HepG2 (cell line): ENCODE data around the gene CEL. TPM values are rescaled to one million over a fixed set of nuclear protein-coding genes. Genes with fewer than 3 reads are reported as not detected.
"Not testable (repeated sequence)": the region's sequence is repeated elsewhere in the genome, so short reads cannot be mapped to it uniquely, and the experiment has no call there.

ENCODE experiments used
- ATAC-seq: fragments of 200-7000 bp; cut with Tn5 transposase; 3 replicates; pipeline ENCODE4 v1.9.1; 2020; ENCODE audit warnings: mild to moderate bottlenecking, moderate library complexity
- Bru-seq: library from RNA; stranded (reverse); fragments of 400-500 nt; gene quantifications from one replicate; lab custom pipeline; 2021; lab: Mats Ljungman, UMichigan
- BruChase-seq, 2 experiments: library from RNA; stranded (reverse); fragments of 400-500 nt; gene quantifications; one replicate each; lab custom pipeline; 2021; lab: Mats Ljungman, UMichigan
- BruUV-seq: library from RNA; stranded (reverse); fragments of 400-500 nt; replicated peaks from 2 replicates; lab custom pipeline; 2021; lab: Mats Ljungman, UMichigan
- CTCF ChIA-PET: fragments of 300-600 bp; formaldehyde crosslinking; extraction: SDS; loops from one replicate; lab custom pipeline; 2021; ENCODE audit warnings: low total read pairs, inconsistent platforms, low intra/inter-chr PET ratio; lab: Yijun Ruan, JAX
- POLR2A ChIA-PET: fragments of 350-600 bp; sonication (Branson Sonifier 250); formaldehyde crosslinking; loops from one replicate; lab custom pipeline; 2020; ENCODE audit warnings: antibody characterized with exemption, inconsistent platforms; lab: Yijun Ruan, JAX
- DNase-seq: peaks from one replicate; pipeline ENCODE4 v3.0.0-alpha.2; 2015; ENCODE audit warnings: low spot score
- FAIRE-seq: peaks from 3 replicates; lab custom pipeline; 2011; peaks lifted over from hg19 to GRCh38; lab: Jason Lieb, UNC
- H2AFZ ChIP-seq: one replicate; pipeline ENCODE4 v1.6.1; 2011; ENCODE audit warnings: low read length, inconsistent platforms
- H3K27ac ChIP-seq: fragments of 300-600 bp; 3 replicates; pipeline ENCODE4 v1.8.0; 2011; ENCODE audit warnings: mixed run types, mild to moderate bottlenecking, mixed read lengths, low read length, inconsistent platforms; ENCODE audit not compliant: insufficient read depth; ENCODE audit errors: extremely low read length
- H3K27me3 ChIP-seq, 2 experiments: fragments of 200-600 bp in 1 of 2; 2 replicates in 1 of 2; 3 replicates in 1 of 2; pipeline versions ENCODE4 v1.6.0 to v1.8.0; 2011; ENCODE audit warnings: low read length in 2 of 2, mild to moderate bottlenecking in 2 of 2, moderate library complexity in 2 of 2, inconsistent platforms in 1 of 2; ENCODE audit not compliant: insufficient read depth in 2 of 2, control insufficient read depth in 1 of 2
- H3K36me3 ChIP-seq, 2 experiments: fragments of 200-600 bp in 1 of 2; replicated peaks in 1 of 2; 2 replicates in 1 of 2; 3 replicates in 1 of 2; pipeline versions ENCODE4 v1.5.1 to v1.8.0; 2011; ENCODE audit warnings: low read length in 2 of 2, inconsistent platforms in 1 of 2; ENCODE audit not compliant: insufficient read depth in 2 of 2, control insufficient read depth in 1 of 2
- H3K4me1 ChIP-seq: 2 replicates; pipeline ENCODE4 v1.5.1; 2012; ENCODE audit warnings: low read length, inconsistent platforms; ENCODE audit not compliant: insufficient read depth
- H3K4me2 ChIP-seq: 2 replicates; pipeline ENCODE4 v1.6.0; 2011; ENCODE audit warnings: low read depth, low read length, inconsistent platforms
- H3K4me3 ChIP-seq, 3 experiments: fragments of 200-600 bp in 1 of 3; sonication (generic), shearing (Covaris generic) in 1 of 3; replicated peaks in 1 of 3; 2 replicates each; pipeline ENCODE4 v1.5.1; 2011 to 2016; ENCODE audit warnings: low read length in 3 of 3, inconsistent platforms in 2 of 3, low read depth in 2 of 3, mild to moderate bottlenecking in 2 of 3, control low read depth in 1 of 3, mixed read lengths in 1 of 3; ENCODE audit not compliant: insufficient read depth in 1 of 3
- H3K79me2 ChIP-seq: one replicate; pipeline ENCODE4 v1.6.1; 2011; ENCODE audit warnings: low read length, inconsistent platforms; ENCODE audit not compliant: insufficient read depth
- H3K9ac ChIP-seq: 2 replicates; pipeline ENCODE4 v1.6.0; 2011; ENCODE audit warnings: mild to moderate bottlenecking, low read depth, low read length, inconsistent platforms; ENCODE audit not compliant: insufficient read depth
- H3K9me3 ChIP-seq: 2 replicates; pipeline ENCODE4 v1.5.1; 2012; ENCODE audit warnings: mild to moderate bottlenecking, low read length
- H4K20me1 ChIP-seq: 2 replicates; pipeline ENCODE4 v1.6.0; 2011; ENCODE audit warnings: inconsistent platforms, mild to moderate bottlenecking, low read length, moderate library complexity; ENCODE audit not compliant: insufficient read depth
- ZBTB33 ChIP-seq: sonication (generic); formaldehyde crosslinking; IDR thresholded peaks from 2 replicates; pipeline ENCODE4 v1.4.0; 2020; ENCODE audit warnings: missing genetic modification reagents
- WGBS: methylation state at CpG from one replicate; pipeline ENCODE4 v1.1.6; 2017; ENCODE audit warnings: low lambda C conversion rate; 5-methylcytosine and 5-hydroxymethylcytosine counted together
- in situ Hi-C: cut with HindIII; loops from 2 replicates; pipeline ENCODE4 v1.10.0; 2017; ENCODE audit warnings: low pct_unique_long_range_greater_than_20kb; ENCODE audit not compliant: extremely low pct_ligation_motif_present
- intact Hi-C: fragments of 100-400 bp; cut with micrococcal nuclease; formaldehyde crosslinking; loops from one replicate; pipeline ENCODE4 v1.10.0; 2022; ENCODE audit not compliant: unreplicated experiment
- long read RNA-seq, 2 experiments: library from RNA in 1 of 2; library from polyadenylated mRNA in 1 of 2; stranded (forward) in 1 of 2; unstranded in 1 of 2; transcript quantifications; one replicate each; pipeline ENCODE4 v2.0.0, GENCODE V29; 2019 to 2022
- polyA minus RNA-seq, 3 experiments: library from RNA; depleted of rRNA, polyadenylated mRNA; stranded (reverse); fragments of >200 nt; gene quantifications; 2 replicates each; pipeline ENCODE4 v1.2.3, GENCODE V29; 2011; ENCODE audit warnings: low replicate concordance in 1 of 3
- polyA plus RNA-seq, 8 experiments: library from polyadenylated mRNA; depleted of rRNA in 3 of 8; stranded (reverse) in 7 of 8; unstranded in 1 of 8; fragments of >200 nt; fragmentation: Illumina TruSeq in 4 of 8; extraction: Trizol in 4 of 8; gene quantifications; 2 replicates each; pipeline versions ENCODE4 v1.2.1 to v1.2.3, GENCODE V29; 2011 to 2016; ENCODE audit warnings: low read depth in 4 of 8, missing spikeins in 1 of 8, mixed read lengths in 1 of 8; ENCODE audit not compliant: insufficient read depth in 1 of 8
- total RNA-seq, 5 experiments: library from RNA; depleted of rRNA; stranded (reverse); fragments of >200 nt; fragmentation: Illumina TruSeq; extraction: Trizol; gene quantifications; 2 replicates each; pipeline ENCODE4 v1.2.3, GENCODE V29; 2016; ENCODE audit warnings: low read depth in 1 of 5

The CEL gene
- total RNA-seq (2016; rRNA removed; fragmentation: Illumina TruSeq; extraction: Trizol), result 0.62 and 1.5 TPM in 2 replicates
- total RNA-seq (2016; cell fraction: cytosol; rRNA removed; fragmentation: Illumina TruSeq; extraction: Trizol; ENCODE audit: low read depth), result 0.35 and 0.40 TPM in 2 replicates
- total RNA-seq (2016; cell fraction: insoluble cytoplasmic fraction; rRNA removed; fragmentation: Illumina TruSeq; extraction: Trizol), result 0.55 and 1.2 TPM in 2 replicates
- 0.83 and 1.2 TPM in 2 replicates for total RNA-seq (2016; cell fraction: membrane; rRNA removed; fragmentation: Illumina TruSeq; extraction: Trizol)
- 1.6 and 1.7 TPM in 2 replicates for total RNA-seq (2016; cell fraction: nucleus; rRNA removed; fragmentation: Illumina TruSeq; extraction: Trizol)
- polyA plus RNA-seq (2011; rRNA removed), result 0.63 and 0.81 TPM in 2 replicates
- 0.19 and 0.34 TPM in 2 replicates for polyA plus RNA-seq (2011; cell fraction: cytosol; rRNA removed)
- polyA plus RNA-seq (2011; cell fraction: nucleus; rRNA removed), result 5.0 and 7.7 TPM in 2 replicates
- 1.2 and 1.6 TPM in 2 replicates for polyA plus RNA-seq (2012)
- polyA plus RNA-seq (2016; cell fraction: cytosol; fragmentation: Illumina TruSeq; extraction: Trizol; ENCODE audit: low read depth), result 1.0 and 1.1 TPM in 2 replicates
- 1.5 and 2.0 TPM in 2 replicates for polyA plus RNA-seq (2016; cell fraction: insoluble cytoplasmic fraction; fragmentation: Illumina TruSeq; extraction: Trizol; ENCODE audit: low read depth)
- polyA plus RNA-seq (2016; cell fraction: membrane; fragmentation: Illumina TruSeq; extraction: Trizol; ENCODE audit: low read depth), result 1.9 TPM in 2 replicates
- 7.7 and 8.2 TPM in 2 replicates for polyA plus RNA-seq (2016; cell fraction: nucleus; fragmentation: Illumina TruSeq; extraction: Trizol; ENCODE audit: insufficient read depth, low read depth)
- 0.70 TPM in 1 of 2 replicates, not detected in the other for polyA minus RNA-seq (2011; rRNA and poly(A)+ RNA removed; ENCODE audit: low replicate concordance)
- polyA minus RNA-seq (2011; cell fraction: cytosol; rRNA and poly(A)+ RNA removed), result not detected in 2 replicates
- polyA minus RNA-seq (2011; cell fraction: nucleus; rRNA and poly(A)+ RNA removed), result 0.50 and 1.2 TPM in 2 replicates
- Bru-seq, nascent RNA, result percentile 33 among the genes with signal in this experiment
- BruChase-seq, experiment 1, labeled RNA remaining after a 6-hour chase, result percentile 47 among the genes with signal in this experiment
- BruChase-seq, experiment 2, labeled RNA remaining after a 2-hour chase, result percentile 41 among the genes with signal in this experiment
- long read RNA-seq, experiment 1, partial matches to known transcripts, result 0 of 2 reads
- long read RNA-seq, experiment 1, other reads (novel, unspliced or antisense), result 1 of 2 reads
- long read RNA-seq, experiment 2, partial matches to known transcripts, result 2 of 5 reads
- long read RNA-seq, experiment 2, other reads (novel, unspliced or antisense), result 3 of 5 reads

- ATAC-seq, result peak; percentile 57
- in situ Hi-C loops, POLR2A ChIA-PET, H4K20me1 ChIP-seq, H3K4me2 ChIP-seq, BruUV-seq, H2AFZ ChIP-seq, H3K9me3 ChIP-seq, H3K27me3 ChIP-seq, intact Hi-C loops, H3K79me2 ChIP-seq, CTCF ChIA-PET, H3K4me3 ChIP-seq, H3K36me3 ChIP-seq: not testable (repeated sequence)
- peak; percentile 21 for DNase-seq
- Histone ChIP-seq H3K27ac (peak within 1 kb of the TSS; percentile 44), H3K9ac (0 out of 2 replicates have a peak within 1 kb of the TSS, but pooled peaks have one; percentile 34), H3K4me1 (peaks cover 34% of the 10 kb centered on the region)
- 0 out of 2 replicates have a peak, but pooled peaks have one; percentile 15 for TF ChIP-seq ZBTB33 (CRISPR knock-in tag)
- 0% methylated on average over 1 of the region's 9 CpGs for WGBS
- peak; percentile 43 for FAIRE-seq
Observed at GRCh38 chr9:133061764-133062145, at the start of gene CEL. TSS of gene CEL (plus strand) at chr9:133061981. CDS start at chr9:133062003, 22 bp downstream.
